AG10803 (cell line): ENCODE measurements around the gene KMT5C.

Source experiments
- DNase-seq: peaks from one replicate; pipeline ENCODE4 v3.0.0; 2010; ENCODE audit warnings: low read depth
- H3K4me3 ChIP-seq: 2 replicates; pipeline ENCODE4 v1.5.1; 2011; ENCODE audit warnings: mild to moderate bottlenecking, low read length, control low read depth
- CTCF ChIP-seq: conservative IDR thresholded peaks from 2 replicates; pipeline ENCODE4 v1.5.1; 2011; ENCODE audit warnings: mild to moderate bottlenecking, low read length, control low read depth, inconsistent platforms

The KMT5C gene

GRCh38 chr19:55365245-55365644 lies 25.6 kb downstream of the KMT5C start:
- H3K4me3 ChIP-seq = no peak overlapping the region
- no peak for TF ChIP-seq CTCF
- no peak for DNase-seq

GRCh38 chr19:55365964-55366363 lies 26.3 kb downstream of the KMT5C start:
- no peak for TF ChIP-seq CTCF
- DNase-seq = no peak
- H3K4me3 ChIP-seq = no peak overlapping the region

GRCh38 chr19:55366790-55367189 lies 27.1 kb downstream of the KMT5C start:
- TF ChIP-seq CTCF = no peak
- no peak overlapping the region for H3K4me3 ChIP-seq
- DNase-seq = no peak

- TF ChIP-seq CTCF = no peak
- DNase-seq = no peak
- no peak overlapping the region for H3K4me3 ChIP-seq
These were observed 28.4 kb downstream of the KMT5C start for GRCh38 chr19:55368106-55368505.

GRCh38 chr19:55368701-55369563 lies 29.3 kb downstream of the KMT5C start:
- no peak for TF ChIP-seq CTCF
- DNase-seq = peak; percentile 71
- H3K4me3 ChIP-seq = peak overlapping the region; percentile 64

GRCh38 chr19:55369653-55370304 lies 30.1 kb downstream of the KMT5C start:
- peak; percentile 79 for DNase-seq
- TF ChIP-seq CTCF = no peak

GRCh38 chr19:55370305-55370988 lies 30.8 kb downstream of the KMT5C start, which contains the start of gene IL11:
TSS of gene IL11 (minus strand) at chr19:55370463. CDS start at chr19:55370310, 153 bp downstream.
- DNase-seq = peak; percentile 37
- no peak for TF ChIP-seq CTCF
- H3K4me3 ChIP-seq = peak within 1 kb of the TSS; percentile 81

More at GRCh38 chr19:55369653-55370304, 30.1 kb downstream of the KMT5C start:
- H3K4me3 ChIP-seq = peak overlapping the region; percentile 81
